Measurements from ENCODE around the gene NCF1.
"Not testable (repeated sequence)": the region's sequence is repeated elsewhere in the genome, so short reads cannot be mapped to it uniquely, and the experiment has no call there.

NCF1 gene

DNA sequence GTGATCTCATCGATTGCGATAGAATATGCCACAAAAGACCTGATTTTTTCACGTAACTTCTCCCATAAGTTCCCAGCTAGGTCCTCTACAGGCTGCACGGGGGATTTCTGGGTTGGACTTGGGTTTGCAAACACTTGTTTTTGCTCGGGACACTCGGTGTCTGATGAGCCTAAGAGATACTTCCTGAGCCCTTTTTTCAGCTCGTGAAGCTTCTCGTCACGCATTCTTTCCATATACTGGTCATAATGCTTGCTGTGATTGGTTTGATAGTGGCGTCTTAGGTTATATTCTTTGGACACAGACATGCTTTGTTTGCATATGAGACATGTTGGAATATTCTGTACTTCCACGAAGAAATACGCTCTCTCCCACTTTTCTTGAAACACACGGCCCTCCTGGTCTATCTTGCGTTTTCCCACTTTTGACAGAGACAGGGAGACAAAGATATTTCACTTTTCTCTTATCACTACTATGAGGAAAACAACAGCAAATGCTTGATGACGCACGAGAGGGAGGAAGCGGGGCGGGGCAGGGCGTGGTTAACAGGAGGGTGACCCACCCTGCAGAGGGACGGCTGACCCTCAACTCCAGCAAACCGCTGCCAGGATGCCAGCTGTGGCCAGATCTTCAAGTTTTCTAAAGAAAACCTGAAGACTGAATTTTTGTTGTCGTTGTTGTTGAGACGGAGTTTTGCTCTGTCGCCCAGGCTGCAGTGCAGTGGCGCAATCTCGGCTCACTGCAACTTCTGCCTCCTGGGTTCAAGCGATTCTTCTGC is 24.2 kb downstream of the NCF1 start:
- H3K27me3 ChIP-seq (ENCODE audit: control insufficient read depth, low read length); H3F3A ChIP-seq (ENCODE audit: control insufficient read depth, insufficient read depth); H3K36me3 ChIP-seq (ENCODE audit: control insufficient read depth, low read length); H3K4me1 ChIP-seq (ENCODE audit: control insufficient read depth, low read length); H3K9me3 ChIP-seq (ENCODE audit: control insufficient read depth, insufficient read depth, low read length); H3K27ac ChIP-seq (ENCODE audit: low read depth, low read length); H3K4me2 ChIP-seq (ENCODE audit: low read length); H3K9me2 ChIP-seq (replicated peaks; ENCODE audit: control insufficient read depth, low read length); H3K79me2 ChIP-seq (ENCODE audit: control insufficient read depth, low read length); H4K20me1 ChIP-seq (ENCODE audit: control insufficient read depth, insufficient read depth, low read depth, low read length); H3K4me3 ChIP-seq (ENCODE audit: low read length): not testable (repeated sequence)

- not testable (repeated sequence) for H3K4me2 ChIP-seq (ENCODE audit: low read length); H3F3A ChIP-seq (ENCODE audit: control insufficient read depth, insufficient read depth); H3K9me3 ChIP-seq (ENCODE audit: control insufficient read depth, insufficient read depth, low read length); H4K20me1 ChIP-seq (ENCODE audit: control insufficient read depth, insufficient read depth, low read depth, low read length); H3K4me3 ChIP-seq (ENCODE audit: low read length); H3K27me3 ChIP-seq (ENCODE audit: control insufficient read depth, low read length); H3K27ac ChIP-seq (ENCODE audit: low read depth, low read length); H3K79me2 ChIP-seq (ENCODE audit: control insufficient read depth, low read length); H3K4me1 ChIP-seq (ENCODE audit: control insufficient read depth, low read length); H3K9me2 ChIP-seq (replicated peaks; ENCODE audit: control insufficient read depth, low read length); H3K36me3 ChIP-seq (ENCODE audit: control insufficient read depth, low read length)
Measured at GRCh38 chr7:74798644-74799043, 24.8 kb downstream of the NCF1 start.

DNA sequence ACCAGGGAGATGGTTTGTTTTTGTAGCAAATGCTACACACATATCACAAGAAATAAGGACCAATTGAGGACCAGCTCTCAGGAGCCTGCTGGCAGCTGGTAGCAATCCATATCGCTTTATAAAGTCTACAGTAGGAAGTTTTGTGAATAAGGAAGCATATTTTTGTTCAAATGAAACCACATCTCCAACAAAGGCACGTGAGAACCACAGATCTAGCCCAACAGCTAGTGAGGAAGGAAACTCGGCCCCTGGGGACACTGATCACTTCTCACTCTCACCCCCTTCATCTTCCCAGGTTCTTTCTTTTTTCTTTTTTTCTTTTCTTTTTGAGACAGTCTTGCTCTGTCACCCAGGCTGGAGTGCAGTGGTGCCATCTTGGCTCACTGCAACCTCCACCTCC is 42.1 kb downstream of the NCF1 start:
- H3K79me2 ChIP-seq (ENCODE audit: control insufficient read depth, low read length); H3K27me3 ChIP-seq (ENCODE audit: control insufficient read depth, low read length); H3F3A ChIP-seq (ENCODE audit: control insufficient read depth, insufficient read depth); H4K20me1 ChIP-seq (ENCODE audit: control insufficient read depth, insufficient read depth, low read depth, low read length); H3K4me3 ChIP-seq (ENCODE audit: low read length); H3K9me2 ChIP-seq (replicated peaks; ENCODE audit: control insufficient read depth, low read length); H3K4me2 ChIP-seq (ENCODE audit: low read length); H3K9me3 ChIP-seq (ENCODE audit: control insufficient read depth, insufficient read depth, low read length); H3K36me3 ChIP-seq (ENCODE audit: control insufficient read depth, low read length); H3K27ac ChIP-seq (ENCODE audit: low read depth, low read length); H3K4me1 ChIP-seq (ENCODE audit: control insufficient read depth, low read length): not testable (repeated sequence)

- not testable (repeated sequence) for H4K20me1 ChIP-seq (ENCODE audit: control insufficient read depth, insufficient read depth, low read depth, low read length); H3K27me3 ChIP-seq (ENCODE audit: control insufficient read depth, low read length); H3K9me3 ChIP-seq (ENCODE audit: control insufficient read depth, insufficient read depth, low read length); H3F3A ChIP-seq (ENCODE audit: control insufficient read depth, insufficient read depth); H3K36me3 ChIP-seq (ENCODE audit: control insufficient read depth, low read length); H3K4me1 ChIP-seq (ENCODE audit: control insufficient read depth, low read length); H3K4me3 ChIP-seq (ENCODE audit: low read length); H3K9me2 ChIP-seq (replicated peaks; ENCODE audit: control insufficient read depth, low read length); H3K79me2 ChIP-seq (ENCODE audit: control insufficient read depth, low read length); H3K4me2 ChIP-seq (ENCODE audit: low read length); H3K27ac ChIP-seq (ENCODE audit: low read depth, low read length)
Measured at GRCh38 chr7:74820146-74820805, 46.5 kb downstream of the NCF1 start.

DNA sequence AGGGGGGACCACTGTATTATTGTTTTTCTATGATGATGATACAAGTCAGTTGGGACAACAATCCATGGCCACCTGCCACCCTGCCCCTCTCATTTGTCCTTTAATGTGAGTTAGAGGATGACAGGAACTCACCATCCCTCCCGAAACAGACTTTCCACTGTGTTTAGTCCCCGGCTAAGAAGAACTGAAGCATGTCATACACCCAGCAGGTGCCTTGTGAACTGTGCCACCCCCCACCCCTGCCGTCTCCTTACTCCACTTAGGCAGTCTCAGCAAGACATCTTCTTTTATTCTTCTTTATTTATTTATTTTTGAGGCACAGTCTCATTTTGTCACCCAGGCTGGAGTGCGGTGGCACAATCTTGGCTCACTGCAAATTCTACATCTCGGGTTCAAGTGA is 47.4 kb downstream of the NCF1 start:
- not testable (repeated sequence) for H3K79me2 ChIP-seq (ENCODE audit: control insufficient read depth, low read length); H4K20me1 ChIP-seq (ENCODE audit: control insufficient read depth, insufficient read depth, low read depth, low read length); H3K36me3 ChIP-seq (ENCODE audit: control insufficient read depth, low read length); H3K27me3 ChIP-seq (ENCODE audit: control insufficient read depth, low read length); H3K27ac ChIP-seq (ENCODE audit: low read depth, low read length); H3K9me2 ChIP-seq (replicated peaks; ENCODE audit: control insufficient read depth, low read length); H3K9me3 ChIP-seq (ENCODE audit: control insufficient read depth, insufficient read depth, low read length); H3K4me2 ChIP-seq (ENCODE audit: low read length); H3K4me1 ChIP-seq (ENCODE audit: control insufficient read depth, low read length); H3F3A ChIP-seq (ENCODE audit: control insufficient read depth, insufficient read depth); H3K4me3 ChIP-seq (ENCODE audit: low read length)

DNA sequence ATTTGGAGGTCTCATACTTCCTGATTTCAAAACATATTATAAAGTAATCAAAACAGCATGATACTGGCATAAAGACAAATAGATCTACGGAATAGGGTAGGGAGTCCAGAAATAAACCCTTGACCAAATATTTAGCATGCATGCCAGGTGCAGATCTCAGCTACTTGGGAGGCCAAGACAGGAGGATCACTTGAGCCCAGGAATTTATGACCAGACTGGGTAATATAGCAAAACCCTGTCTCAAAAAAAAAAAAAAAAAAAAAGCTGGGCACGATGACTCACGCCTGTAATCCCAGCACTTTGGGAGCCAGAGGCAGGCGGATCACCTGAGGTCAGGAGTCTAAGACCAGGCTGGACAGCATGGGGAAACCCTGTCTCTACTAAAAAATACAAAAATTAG is 56.1 kb downstream of the NCF1 start:
- H3K36me3 ChIP-seq (ENCODE audit: control insufficient read depth, low read length); H3K27me3 ChIP-seq (ENCODE audit: control insufficient read depth, low read length); H3K79me2 ChIP-seq (ENCODE audit: control insufficient read depth, low read length); H3K9me3 ChIP-seq (ENCODE audit: control insufficient read depth, insufficient read depth, low read length); H3K4me1 ChIP-seq (ENCODE audit: control insufficient read depth, low read length); H3F3A ChIP-seq (ENCODE audit: control insufficient read depth, insufficient read depth); H3K9me2 ChIP-seq (replicated peaks; ENCODE audit: control insufficient read depth, low read length); H3K4me3 ChIP-seq (ENCODE audit: low read length); H3K4me2 ChIP-seq (ENCODE audit: low read length); H4K20me1 ChIP-seq (ENCODE audit: control insufficient read depth, insufficient read depth, low read depth, low read length); H3K27ac ChIP-seq (ENCODE audit: low read depth, low read length): not testable (repeated sequence)

GRCh38 chr7:74830411-74830810 is 56.6 kb downstream of the NCF1 start:
- not testable (repeated sequence) for H3K4me3 ChIP-seq (ENCODE audit: low read length); H3K9me2 ChIP-seq (replicated peaks; ENCODE audit: control insufficient read depth, low read length); H4K20me1 ChIP-seq (ENCODE audit: control insufficient read depth, insufficient read depth, low read depth, low read length); H3K4me1 ChIP-seq (ENCODE audit: control insufficient read depth, low read length); H3K79me2 ChIP-seq (ENCODE audit: control insufficient read depth, low read length); H3K27ac ChIP-seq (ENCODE audit: low read depth, low read length); H3K27me3 ChIP-seq (ENCODE audit: control insufficient read depth, low read length); H3K4me2 ChIP-seq (ENCODE audit: low read length); H3K9me3 ChIP-seq (ENCODE audit: control insufficient read depth, insufficient read depth, low read length); H3F3A ChIP-seq (ENCODE audit: control insufficient read depth, insufficient read depth); H3K36me3 ChIP-seq (ENCODE audit: control insufficient read depth, low read length)
